GM12801 (cell line): ENCODE data around the gene TGDS.

Experiments used
- TF ChIP-seq, protein P1 (sequence below): IDR thresholded peaks from one replicate; pipeline ENCODE4 v1.5.1; 2011; ENCODE audit warnings: control low read depth; ENCODE audit not compliant: insufficient read length; ENCODE audit errors: extremely low read depth

Gene TGDS

DNA sequence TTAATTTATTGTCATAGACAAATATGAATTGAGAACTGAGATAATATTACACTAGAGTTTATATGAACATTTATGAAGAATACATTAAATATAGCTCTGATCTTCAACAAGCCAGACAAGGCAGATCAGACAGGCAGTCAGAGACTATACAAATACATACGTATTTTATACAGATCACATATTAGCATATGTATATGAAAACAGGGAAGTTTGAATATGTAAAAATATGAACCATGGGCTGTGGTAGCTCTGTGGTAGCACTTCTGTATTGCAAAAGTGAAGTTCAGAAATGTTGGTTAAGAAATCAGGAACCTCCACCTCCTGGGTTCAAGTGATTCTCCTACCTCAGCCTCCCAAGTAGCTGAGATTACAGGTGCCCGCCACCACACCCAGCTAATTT, 26.4 kb upstream of the TGDS start:
- TF ChIP-seq, protein P1, sequence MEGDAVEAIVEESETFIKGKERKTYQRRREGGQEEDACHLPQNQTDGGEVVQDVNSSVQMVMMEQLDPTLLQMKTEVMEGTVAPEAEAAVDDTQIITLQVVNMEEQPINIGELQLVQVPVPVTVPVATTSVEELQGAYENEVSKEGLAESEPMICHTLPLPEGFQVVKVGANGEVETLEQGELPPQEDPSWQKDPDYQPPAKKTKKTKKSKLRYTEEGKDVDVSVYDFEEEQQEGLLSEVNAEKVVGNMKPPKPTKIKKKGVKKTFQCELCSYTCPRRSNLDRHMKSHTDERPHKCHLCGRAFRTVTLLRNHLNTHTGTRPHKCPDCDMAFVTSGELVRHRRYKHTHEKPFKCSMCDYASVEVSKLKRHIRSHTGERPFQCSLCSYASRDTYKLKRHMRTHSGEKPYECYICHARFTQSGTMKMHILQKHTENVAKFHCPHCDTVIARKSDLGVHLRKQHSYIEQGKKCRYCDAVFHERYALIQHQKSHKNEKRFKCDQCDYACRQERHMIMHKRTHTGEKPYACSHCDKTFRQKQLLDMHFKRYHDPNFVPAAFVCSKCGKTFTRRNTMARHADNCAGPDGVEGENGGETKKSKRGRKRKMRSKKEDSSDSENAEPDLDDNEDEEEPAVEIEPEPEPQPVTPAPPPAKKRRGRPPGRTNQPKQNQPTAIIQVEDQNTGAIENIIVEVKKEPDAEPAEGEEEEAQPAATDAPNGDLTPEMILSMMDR, result no peak

DNA sequence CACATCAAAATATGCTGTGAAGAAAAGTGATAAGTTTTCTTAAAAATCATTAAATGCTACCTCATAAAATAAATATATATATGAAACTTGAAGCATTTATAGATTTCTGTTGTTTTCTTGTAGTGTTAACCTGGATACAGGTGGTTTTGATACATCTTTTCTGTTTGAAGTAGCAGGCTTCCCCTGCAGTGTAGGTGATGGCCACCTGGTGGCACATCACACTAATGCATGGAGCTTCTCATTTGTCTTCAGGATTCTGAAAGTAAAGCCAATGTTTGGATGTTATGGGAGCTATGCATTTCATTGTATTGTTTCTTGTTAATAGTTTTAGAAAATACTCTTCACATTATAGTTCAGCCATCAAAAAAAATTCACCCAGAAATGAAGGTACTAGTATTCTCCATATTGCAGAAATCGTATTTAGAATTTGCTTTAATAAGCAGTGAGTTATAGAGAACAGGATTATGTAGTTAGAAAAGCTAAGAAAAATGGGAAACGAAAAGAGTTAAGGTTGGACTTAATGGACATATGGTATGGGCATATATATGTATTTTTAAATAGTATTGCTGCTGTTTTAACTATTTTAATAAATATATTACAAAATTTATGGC, 24.4 kb upstream of the TGDS start:
- TF ChIP-seq, protein P1, result no peak

DNA sequence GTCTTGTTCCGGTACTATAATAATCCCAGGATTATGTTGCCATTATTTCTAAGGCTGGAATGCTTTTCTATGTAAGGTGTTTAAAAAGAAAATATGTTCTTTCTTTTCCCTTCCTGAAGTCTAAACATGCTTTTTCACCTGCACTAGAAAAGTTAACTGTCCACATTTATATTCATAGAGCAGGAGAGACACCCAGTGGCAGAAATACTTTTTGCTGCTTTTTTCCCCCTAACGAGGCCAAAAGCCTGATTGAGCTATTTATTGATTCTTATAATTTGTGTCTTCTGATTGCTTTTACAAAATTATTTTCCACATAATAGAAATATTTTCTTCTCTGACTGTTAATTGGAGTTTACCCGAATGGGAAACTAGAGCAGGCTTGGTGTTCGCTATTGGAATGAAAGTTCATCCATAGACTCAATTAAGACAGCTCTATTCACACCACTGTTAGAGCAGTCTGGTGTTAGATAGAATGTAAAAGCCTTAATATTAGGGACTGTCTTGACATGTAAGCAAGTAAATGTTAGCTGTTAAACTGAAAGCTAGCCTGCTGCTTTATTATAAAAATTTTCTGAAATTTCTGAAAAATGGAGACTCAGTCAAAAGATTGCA, 21.5 kb upstream of the TGDS start:
- TF ChIP-seq, protein P1, result no peak

DNA sequence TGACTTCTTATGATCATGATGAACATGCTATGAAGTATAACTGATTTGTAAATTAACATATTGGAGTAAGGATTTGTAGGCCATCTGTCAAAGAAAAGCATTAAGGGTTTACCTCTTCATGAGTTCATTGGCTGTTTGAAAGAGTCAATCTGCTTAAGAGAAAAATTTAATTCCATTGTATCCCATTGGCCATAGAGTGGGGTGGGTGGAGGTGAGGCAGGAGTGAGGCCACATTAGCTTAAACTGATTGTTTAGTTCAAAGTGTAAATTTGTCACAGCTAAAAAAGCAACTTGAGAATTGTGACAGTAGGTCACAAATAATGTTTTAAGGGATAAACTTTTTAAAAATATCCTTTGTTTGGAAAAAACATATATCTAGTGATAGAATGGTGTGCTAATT, 17.1 kb upstream of the TGDS start:
- TF ChIP-seq, protein P1, result no peak

DNA sequence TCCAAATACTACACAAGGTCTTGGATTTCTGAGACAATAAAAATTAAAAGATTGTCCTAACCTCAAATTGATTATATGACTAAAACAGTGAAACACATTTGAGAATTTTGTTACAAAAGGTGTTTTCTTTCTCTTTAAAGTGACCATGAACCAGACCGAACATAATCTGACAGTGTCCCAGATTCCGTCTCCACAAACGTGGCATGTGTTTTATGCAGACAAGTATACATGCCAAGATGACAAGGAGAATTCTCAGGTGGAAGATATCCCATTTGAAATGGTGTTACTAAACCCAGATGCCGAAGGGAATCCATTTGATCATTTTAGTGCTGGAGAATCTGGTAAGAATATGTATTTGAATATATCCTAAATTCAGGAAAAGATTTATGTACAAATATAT, 16.1 kb upstream of the TGDS start:
- TF ChIP-seq, protein P1, result no peak

DNA sequence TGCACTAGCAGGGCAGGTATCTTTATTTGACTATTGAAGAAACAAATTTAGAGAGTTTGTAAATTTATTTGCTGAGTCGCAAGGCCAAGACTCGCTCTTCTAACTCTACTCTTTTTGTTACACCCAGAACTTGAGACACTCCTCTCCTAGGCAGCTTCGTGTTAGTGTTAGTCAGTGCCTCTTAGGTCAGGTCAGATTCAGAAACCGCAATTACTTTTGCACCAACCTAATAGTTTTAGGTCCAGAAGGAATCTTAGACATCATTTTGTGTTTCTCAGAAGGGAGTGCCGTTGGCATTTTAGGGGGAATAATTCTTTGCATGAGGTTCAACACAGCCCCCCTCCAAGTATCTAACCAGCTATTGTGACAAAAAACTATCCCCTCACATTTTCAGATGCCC, 14.5 kb upstream of the TGDS start:
- TF ChIP-seq, protein P1, result no peak

DNA sequence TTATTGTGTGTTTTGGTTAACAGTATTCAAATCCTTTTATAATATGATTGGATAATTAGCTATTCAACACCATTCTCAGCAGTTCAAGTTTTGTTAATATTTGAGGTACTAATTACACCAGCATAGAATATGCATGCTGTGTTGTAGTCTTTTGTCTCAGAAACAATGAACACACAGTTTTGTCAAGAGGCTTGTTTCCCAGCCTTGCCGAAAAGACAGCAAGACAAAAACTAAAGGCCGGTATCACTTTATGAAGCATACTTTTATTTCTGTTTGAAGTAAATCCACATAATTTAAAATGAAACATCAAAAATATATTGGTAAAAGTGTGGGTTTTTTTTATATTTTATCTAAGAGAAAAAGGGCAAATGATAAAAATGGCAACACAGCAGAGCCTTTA, 13.2 kb upstream of the TGDS start:
- TF ChIP-seq, protein P1, result no peak
